Subcutaneous abdominal adipose tissue (tissue), 5 donors: Measurements from ENCODE around the gene TAGLN2.

Experiments
- H3K27ac ChIP-seq: one replicate; pipeline ENCODE4 v1.7.0; 2013; ENCODE audit warnings: low read depth, mild to moderate bottlenecking, inconsistent platforms, low read length, moderate library complexity
- H3K27me3 ChIP-seq, 5 donors: one replicate each; pipeline ENCODE4 v1.7.0; 2013; ENCODE audit warnings: low read length in 5 of 5, inconsistent platforms in 1 of 5; ENCODE audit not compliant: control insufficient read depth in 5 of 5, insufficient read depth in 4 of 5
- H3K36me3 ChIP-seq, 5 donors: one replicate each; pipeline ENCODE4 v1.7.0; 2013; ENCODE audit warnings: low read length in 5 of 5; ENCODE audit not compliant: control insufficient read depth in 5 of 5, insufficient read depth in 5 of 5
- H3K4me1 ChIP-seq, 5 donors: one replicate each; pipeline ENCODE4 v1.7.0; 2013; ENCODE audit warnings: low read length in 5 of 5, mild to moderate bottlenecking in 3 of 5, moderate library complexity in 1 of 5; ENCODE audit not compliant: control insufficient read depth in 5 of 5, insufficient read depth in 5 of 5
- H3K4me3 ChIP-seq, 5 donors: one replicate each; pipeline ENCODE4 v1.7.0; 2013; ENCODE audit warnings: low read length in 5 of 5, low read depth in 1 of 5
- H3K9ac ChIP-seq, 5 donors: one replicate each; pipeline ENCODE4 v1.7.0; 2013; ENCODE audit warnings: low read length in 5 of 5, mild to moderate bottlenecking in 4 of 5, moderate library complexity in 3 of 5
- H3K9me3 ChIP-seq, 5 donors: one replicate each; pipeline ENCODE4 v1.7.0; 2013; ENCODE audit warnings: low read length in 5 of 5; ENCODE audit not compliant: control insufficient read depth in 5 of 5
- donor health status: healthy.
- donor health status: healthy.
- donor health status: healthy.
- donor health status: healthy.
- donor health status: healthy.

The TAGLN2 gene

GRCh38 chr1:159924791-159925718 is at the start of gene TAGLN2:
Gene TAGLN2, minus strand, starts transcription at chr1:159925507. Its CDS starts 4,998 bp downstream, at chr1:159920509.
- Histone ChIP-seq H3K4me3 (peak within 1 kb of the TSS; percentile 84 to 100 (median 97)), H3K4me1 (peaks cover 5 to 60% (median 49%) of the 10 kb centered on the region in 5 donors)

GRCh38 chr1:159974350-159974965 is 49.2 kb upstream of the TAGLN2 start:
- no peak overlapping the region for H3K4me3 ChIP-seq
- H3K4me1 ChIP-seq = no peaks in the 10 kb centered on the region
- H3K27me3 ChIP-seq = peaks cover 0 to 7% (median 4%) of the 10 kb centered on the region in 5 donors
- H3K9ac ChIP-seq = no peak overlapping the region
- no peak overlapping the region for H3K27ac ChIP-seq
- H3K9me3 ChIP-seq = no peaks in the 10 kb centered on the region
- H3K36me3 ChIP-seq = no peaks in the 10 kb centered on the region

More at GRCh38 chr1:159924791-159925718, at the start of gene TAGLN2:
- H3K9ac ChIP-seq = peak within 1 kb of the TSS; percentile 77 to 99 (median 95)
- no peaks in the 10 kb centered on the region for H3K9me3 ChIP-seq
- H3K27me3 ChIP-seq = no peaks in the 10 kb centered on the region
- peaks cover 4 to 17% (median 8%) of the 10 kb centered on the region in 5 donors for H3K36me3 ChIP-seq
- peak within 1 kb of the TSS; percentile 97 for H3K27ac ChIP-seq

GRCh38 chr1:159973350-159973940 is 48.1 kb upstream of the TAGLN2 start:
- Histone ChIP-seq H3K36me3 (no peaks in the 10 kb centered on the region), H3K9me3 (no peaks in the 10 kb centered on the region), H3K27ac (no peak overlapping the region), H3K4me1 (no peaks in the 10 kb centered on the region), H3K9ac (no peak overlapping the region), H3K4me3 (no peak overlapping the region), H3K27me3 (peaks cover 0 to 13% (median 4%) of the 10 kb centered on the region in 5 donors)

GRCh38 chr1:159972443-159973205 is 47.3 kb upstream of the TAGLN2 start:
- Histone ChIP-seq H3K4me3 (no peak overlapping the region), H3K4me1 (no peaks in the 10 kb centered on the region), H3K36me3 (no peaks in the 10 kb centered on the region), H3K9me3 (no peaks in the 10 kb centered on the region), H3K9ac (no peak overlapping the region), H3K27ac (no peak overlapping the region), H3K27me3 (peaks cover 0 to 12% (median 2%) of the 10 kb centered on the region in 5 donors)

- H3K9ac ChIP-seq = no peak overlapping the region
- no peak overlapping the region for H3K27ac ChIP-seq
- peaks cover 0 to 9% (median 0%) of the 10 kb centered on the region in 5 donors for H3K27me3 ChIP-seq
- no peak overlapping the region for H3K4me3 ChIP-seq
- no peaks in the 10 kb centered on the region for H3K9me3 ChIP-seq
- no peaks in the 10 kb centered on the region for H3K4me1 ChIP-seq
- no peaks in the 10 kb centered on the region for H3K36me3 ChIP-seq
Measured at GRCh38 chr1:159970932-159971342, 45.6 kb upstream of the TAGLN2 start.

GRCh38 chr1:159968901-159969300 is 43.6 kb upstream of the TAGLN2 start:
- H3K27me3 ChIP-seq = peaks cover 0 to 9% (median 0%) of the 10 kb centered on the region in 5 donors
- H3K27ac ChIP-seq = no peak overlapping the region
- no peaks in the 10 kb centered on the region for H3K36me3 ChIP-seq
- no peak overlapping the region for H3K4me3 ChIP-seq
- no peaks in the 10 kb centered on the region for H3K4me1 ChIP-seq
- no peak overlapping the region for H3K9ac ChIP-seq
- no peaks in the 10 kb centered on the region for H3K9me3 ChIP-seq

- Histone ChIP-seq H3K27me3 (peaks cover 0 to 12% (median 5%) of the 10 kb centered on the region in 5 donors), H3K4me1 (no peaks in the 10 kb centered on the region), H3K4me3 (no peak overlapping the region), H3K9me3 (no peaks in the 10 kb centered on the region), H3K9ac (no peak overlapping the region), H3K36me3 (no peaks in the 10 kb centered on the region), H3K27ac (no peak overlapping the region)
Measured at GRCh38 chr1:159965263-159965662, 40.0 kb upstream of the TAGLN2 start.

GRCh38 chr1:159964144-159964543 is 38.8 kb upstream of the TAGLN2 start:
- H3K4me3 ChIP-seq = no peak overlapping the region
- H3K36me3 ChIP-seq = no peaks in the 10 kb centered on the region
- no peak overlapping the region for H3K9ac ChIP-seq
- no peak overlapping the region for H3K27ac ChIP-seq
- no peaks in the 10 kb centered on the region for H3K4me1 ChIP-seq
- H3K27me3 ChIP-seq = peaks cover 0 to 11% (median 5%) of the 10 kb centered on the region in 5 donors
- H3K9me3 ChIP-seq = no peaks in the 10 kb centered on the region

- no peaks in the 10 kb centered on the region for H3K9me3 ChIP-seq
- peaks cover 0 to 9% (median 5%) of the 10 kb centered on the region in 5 donors for H3K27me3 ChIP-seq
- no peaks in the 10 kb centered on the region for H3K4me1 ChIP-seq
- H3K27ac ChIP-seq = no peak overlapping the region
- no peak overlapping the region for H3K9ac ChIP-seq
- peak overlapping the region in 2 of 5 donors; percentile 12 to 13 for H3K4me3 ChIP-seq
- no peaks in the 10 kb centered on the region for H3K36me3 ChIP-seq
Measured at GRCh38 chr1:159962176-159962575, 36.9 kb upstream of the TAGLN2 start.
